Measurements from ENCODE around the gene FBXL17. TPM values are rescaled to one million over a fixed set of nuclear protein-coding genes. Genes with fewer than 3 reads are reported as not detected.

FBXL17 gene
- total RNA-seq, 3 donors from 2014 or later, result 22.6 to 31.3 (median 28.8) TPM

GRCh38 chr5:107857785-107858184 lies 524.1 kb downstream of the FBXL17 start:
- intact Hi-C loops (cut with DNase I; ENCODE audit: low total_unique reads), result no loop called here
- Histone ChIP-seq H3K27me3 (no peaks in the 10 kb centered on the region), H3K27ac (no peak overlapping the region), H3K9me3 (no peaks in the 10 kb centered on the region), H3K4me3 (no peak overlapping the region), H3K4me1 (no peaks in the 10 kb centered on the region), H3K36me3 (no peaks in the 10 kb centered on the region)
- no peak for DNase-seq (ENCODE audit: low spot score in 2 of 2)
- TF ChIP-seq CTCF (IDR thresholded peaks at IDR 0.05) (no peak), POLR2A (IDR thresholded peaks at IDR 0.05) (no peak), POLR2AphosphoS5 (IDR thresholded peaks at IDR 0.05) (no peak)

GRCh38 chr5:107855171-107855570 lies 526.7 kb downstream of the FBXL17 start:
- Histone ChIP-seq H3K27ac (no peak overlapping the region), H3K36me3 (no peaks in the 10 kb centered on the region), H3K9me3 (no peaks in the 10 kb centered on the region), H3K4me3 (no peak overlapping the region), H3K4me1 (no peaks in the 10 kb centered on the region), H3K27me3 (no peaks in the 10 kb centered on the region)
- intact Hi-C loops (cut with DNase I; ENCODE audit: low total_unique reads), result no loop called here
- no peak for DNase-seq (ENCODE audit: low spot score in 2 of 2)
- TF ChIP-seq POLR2A (IDR thresholded peaks at IDR 0.05) (no peak), CTCF (IDR thresholded peaks at IDR 0.05) (no peak), POLR2AphosphoS5 (IDR thresholded peaks at IDR 0.05) (no peak)

- no peak for DNase-seq (ENCODE audit: low spot score in 2 of 2)
- intact Hi-C loops (cut with DNase I; ENCODE audit: low total_unique reads), result no loop called here
- H3K4me1 ChIP-seq, result no peaks in the 10 kb centered on the region
- no peak overlapping the region for H3K27ac ChIP-seq
- no peaks in the 10 kb centered on the region for H3K9me3 ChIP-seq
- H3K27me3 ChIP-seq, result no peaks in the 10 kb centered on the region
- TF ChIP-seq POLR2AphosphoS5 (IDR thresholded peaks at IDR 0.05) (no peak), CTCF (IDR thresholded peaks at IDR 0.05) (no peak), POLR2A (IDR thresholded peaks at IDR 0.05) (no peak)
- no peaks in the 10 kb centered on the region for H3K36me3 ChIP-seq
- no peak overlapping the region for H3K4me3 ChIP-seq
Observed at GRCh38 chr5:107853696-107854095, 528.2 kb downstream of the FBXL17 start.

GRCh38 chr5:107853031-107853430 lies 528.9 kb downstream of the FBXL17 start:
- Histone ChIP-seq H3K36me3 (no peaks in the 10 kb centered on the region), H3K27ac (no peak overlapping the region), H3K27me3 (no peaks in the 10 kb centered on the region), H3K9me3 (no peaks in the 10 kb centered on the region), H3K4me1 (no peaks in the 10 kb centered on the region), H3K4me3 (no peak overlapping the region)
- intact Hi-C loops (cut with DNase I; ENCODE audit: low total_unique reads), result no loop called here
- DNase-seq (ENCODE audit: low spot score in 2 of 2), result no peak
- TF ChIP-seq CTCF (IDR thresholded peaks at IDR 0.05) (no peak), POLR2AphosphoS5 (IDR thresholded peaks at IDR 0.05) (no peak), POLR2A (IDR thresholded peaks at IDR 0.05) (no peak)

- H3K9me3 ChIP-seq, result no peaks in the 10 kb centered on the region
- TF ChIP-seq CTCF (IDR thresholded peaks at IDR 0.05), result no peak
- TF ChIP-seq POLR2AphosphoS5 (IDR thresholded peaks at IDR 0.05), result no peak
- no peak for TF ChIP-seq POLR2A (IDR thresholded peaks at IDR 0.05)
- H3K36me3 ChIP-seq, result no peaks in the 10 kb centered on the region
- no peak for DNase-seq (ENCODE audit: low spot score in 2 of 2)
- no peak overlapping the region for H3K4me3 ChIP-seq
- intact Hi-C loops (cut with DNase I; ENCODE audit: low total_unique reads), result no loop called here
- no peak overlapping the region for H3K27ac ChIP-seq
- H3K27me3 ChIP-seq, result no peaks in the 10 kb centered on the region
- no peaks in the 10 kb centered on the region for H3K4me1 ChIP-seq
Observed at GRCh38 chr5:107849118-107849517, 532.8 kb downstream of the FBXL17 start.

All from breast epithelium (tissue), 4 donors.